AG09309 (cell line): ENCODE results near the gene RPL10.

Experiments used
- DNase-seq: peaks from one replicate; pipeline ENCODE4 v3.0.0-alpha.2; 2010; ENCODE audit warnings: low read depth
- H3K4me3 ChIP-seq: 2 replicates; pipeline ENCODE4 v1.5.1; 2011; ENCODE audit warnings: mild to moderate bottlenecking, low read depth, low read length, moderate library complexity; ENCODE audit not compliant: control insufficient read depth
- CTCF ChIP-seq: IDR thresholded peaks from 2 replicates; pipeline ENCODE4 v1.5.1; 2011; ENCODE audit warnings: mild to moderate bottlenecking, low read depth, low read length, inconsistent platforms; ENCODE audit not compliant: insufficient read depth, control insufficient read depth; ENCODE audit errors: missing control alignments

Gene RPL10

GRCh38 chrX:154351183-154352011, 46.8 kb upstream of the RPL10 start:
- DNase-seq, result no peak
- no peak for TF ChIP-seq CTCF
- H3K4me3 ChIP-seq, result no peak overlapping the region

GRCh38 chrX:154352012-154352401, 46.2 kb upstream of the RPL10 start:
- H3K4me3 ChIP-seq, result no peak overlapping the region
- TF ChIP-seq CTCF, result no peak
- no peak for DNase-seq

- no peak overlapping the region for H3K4me3 ChIP-seq
- TF ChIP-seq CTCF, result no peak
- DNase-seq, result no peak
Observed at GRCh38 chrX:154352466-154352865, 45.7 kb upstream of the RPL10 start.

GRCh38 chrX:154353172-154353843, 44.9 kb upstream of the RPL10 start:
- no peak for TF ChIP-seq CTCF
- no peak for DNase-seq
- H3K4me3 ChIP-seq, result no peak overlapping the region

GRCh38 chrX:154354013-154354412, 44.2 kb upstream of the RPL10 start:
- H3K4me3 ChIP-seq, result no peak overlapping the region
- no peak for TF ChIP-seq CTCF
- DNase-seq, result no peak

- no peak for TF ChIP-seq CTCF
- no peak for DNase-seq
- H3K4me3 ChIP-seq, result no peak overlapping the region
Observed at GRCh38 chrX:154354516-154354915, 43.7 kb upstream of the RPL10 start.
